Measurements from ENCODE around the gene CLEC16A.

Gene CLEC16A

GRCh38 chr16:11072420-11073153 is 128.2 kb downstream of the CLEC16A start:
- ATAC-seq (replicated peaks) (no peak), DNase-seq (no peak)
- peaks cover 3 to 17% of the 10 kb centered on the region in 2 donors for H3K4me1 Mint-ChIP-seq (ENCODE audit: low read depth in 2 of 2)
- H3K9me3 Mint-ChIP-seq: no peaks in the 10 kb centered on the region
- no peak overlapping the region for H3K4me3 Mint-ChIP-seq
- no peak overlapping the region for H3K27ac Mint-ChIP-seq
- H3K36me3 Mint-ChIP-seq (ENCODE audit: insufficient read depth): no peaks in the 10 kb centered on the region
- H3K27me3 Mint-ChIP-seq: no peaks in the 10 kb centered on the region

- no peaks in the 10 kb centered on the region for H3K27me3 Mint-ChIP-seq
- no peak for DNase-seq
- no peak overlapping the region for H3K4me3 Mint-ChIP-seq
- no peaks in the 10 kb centered on the region for H3K36me3 Mint-ChIP-seq (ENCODE audit: insufficient read depth)
- no peaks in the 10 kb centered on the region for H3K9me3 Mint-ChIP-seq
- ATAC-seq (replicated peaks): no peak
- peaks cover 4 to 17% of the 10 kb centered on the region in 2 donors for H3K4me1 Mint-ChIP-seq (ENCODE audit: low read depth in 2 of 2)
- peak overlapping the region; percentile 14 to 27 for H3K27ac Mint-ChIP-seq
Measured at GRCh38 chr16:11073407-11073999, 129.1 kb downstream of the CLEC16A start.

GRCh38 chr16:11074131-11074530 is 129.8 kb downstream of the CLEC16A start:
- ATAC-seq (replicated peaks): no peak
- Mint-ChIP-seq H3K27me3 (no peaks in the 10 kb centered on the region), H3K4me1 (ENCODE audit: low read depth in 2 of 2) (peaks cover 4 to 17% of the 10 kb centered on the region in 2 donors), H3K36me3 (ENCODE audit: insufficient read depth) (no peaks in the 10 kb centered on the region), H3K27ac (no peak overlapping the region), H3K9me3 (no peaks in the 10 kb centered on the region), H3K4me3 (no peak overlapping the region)
- no peak for DNase-seq

DNA sequence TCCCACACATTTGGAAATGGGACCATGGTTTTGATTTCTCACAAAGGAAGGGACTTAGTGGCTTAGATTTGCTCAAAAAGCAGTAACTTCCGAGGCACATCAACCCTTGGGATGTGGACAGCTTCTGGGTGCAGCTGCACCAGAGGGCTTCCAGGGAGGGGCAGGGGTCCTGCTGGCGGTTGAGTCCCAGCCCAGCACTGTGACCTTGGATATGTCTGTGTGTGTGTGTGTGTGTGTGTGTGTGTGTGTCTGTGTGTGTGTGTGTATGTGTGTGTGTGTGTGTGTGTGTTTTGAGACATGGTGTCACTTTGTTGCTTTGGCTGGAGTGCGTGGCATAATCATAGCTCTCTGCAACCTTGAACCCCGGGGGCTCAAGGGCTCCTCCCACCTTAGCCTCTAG is 130.8 kb downstream of the CLEC16A start:
- Mint-ChIP-seq H3K27ac (peak overlapping the region in 1 of 2 donors; percentile 39), H3K36me3 (ENCODE audit: insufficient read depth) (no peaks in the 10 kb centered on the region), H3K9me3 (no peaks in the 10 kb centered on the region), H3K4me3 (no peak overlapping the region), H3K4me1 (ENCODE audit: low read depth in 2 of 2) (peaks cover 4 to 17% of the 10 kb centered on the region in 2 donors), H3K27me3 (no peaks in the 10 kb centered on the region)
- ATAC-seq (replicated peaks) (no peak), DNase-seq (no peak)

DNA sequence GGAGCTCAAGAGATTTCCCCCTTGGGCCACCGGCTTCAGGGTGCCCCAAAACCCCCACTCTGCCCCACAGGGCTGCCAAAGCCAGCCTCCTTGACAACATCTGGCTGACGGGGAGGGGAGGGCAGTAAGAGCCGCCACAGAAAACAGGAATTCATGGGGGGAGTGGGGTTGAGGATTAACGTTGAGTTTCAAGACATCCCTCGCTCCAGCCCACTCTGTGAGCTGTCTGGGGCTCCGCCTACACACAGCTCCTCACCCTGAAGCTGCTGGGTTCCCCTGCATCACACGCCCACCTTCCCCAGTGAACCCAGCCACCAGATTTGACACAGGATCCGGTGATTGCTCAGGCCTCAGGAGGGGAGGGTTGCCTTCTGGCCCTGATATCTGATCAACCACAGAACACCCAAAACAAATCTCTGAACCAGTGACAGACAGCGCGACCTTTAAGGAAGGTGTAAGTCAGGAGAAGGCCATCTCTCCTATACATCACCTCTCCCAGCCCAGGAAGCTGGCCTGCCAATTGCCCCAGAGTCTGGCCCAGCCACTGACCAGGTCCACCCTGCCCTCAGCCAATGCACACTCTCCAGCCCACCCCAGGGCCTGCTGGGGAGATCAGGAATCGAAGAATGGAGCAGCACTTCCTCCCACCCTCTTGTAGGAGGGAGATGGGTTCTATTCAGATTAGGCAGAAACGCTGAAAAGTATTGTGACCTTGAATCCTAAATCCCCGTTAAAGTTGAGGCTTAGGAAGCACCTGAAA is 132.1 kb downstream of the CLEC16A start:
- Mint-ChIP-seq H3K27me3 (no peaks in the 10 kb centered on the region), H3K4me1 (ENCODE audit: low read depth in 2 of 2) (peaks cover 6 to 17% of the 10 kb centered on the region in 2 donors), H3K36me3 (ENCODE audit: insufficient read depth) (no peaks in the 10 kb centered on the region), H3K9me3 (no peaks in the 10 kb centered on the region), H3K4me3 (no peak overlapping the region), H3K27ac (peak overlapping the region; percentile 22 to 81)
- ATAC-seq (replicated peaks): peak; percentile 24
- DNase-seq: no peak

GRCh38 chr16:11078812-11079459 is 134.6 kb downstream of the CLEC16A start:
- ATAC-seq (replicated peaks) (no peak), DNase-seq (no peak)
- no peak overlapping the region for H3K4me3 Mint-ChIP-seq
- H3K4me1 Mint-ChIP-seq (ENCODE audit: low read depth in 2 of 2): peaks cover 9 to 15% of the 10 kb centered on the region in 2 donors
- no peaks in the 10 kb centered on the region for H3K27me3 Mint-ChIP-seq
- no peaks in the 10 kb centered on the region for H3K36me3 Mint-ChIP-seq (ENCODE audit: insufficient read depth)
- peak overlapping the region; percentile 15 to 71 for H3K27ac Mint-ChIP-seq
- no peaks in the 10 kb centered on the region for H3K9me3 Mint-ChIP-seq

DNA sequence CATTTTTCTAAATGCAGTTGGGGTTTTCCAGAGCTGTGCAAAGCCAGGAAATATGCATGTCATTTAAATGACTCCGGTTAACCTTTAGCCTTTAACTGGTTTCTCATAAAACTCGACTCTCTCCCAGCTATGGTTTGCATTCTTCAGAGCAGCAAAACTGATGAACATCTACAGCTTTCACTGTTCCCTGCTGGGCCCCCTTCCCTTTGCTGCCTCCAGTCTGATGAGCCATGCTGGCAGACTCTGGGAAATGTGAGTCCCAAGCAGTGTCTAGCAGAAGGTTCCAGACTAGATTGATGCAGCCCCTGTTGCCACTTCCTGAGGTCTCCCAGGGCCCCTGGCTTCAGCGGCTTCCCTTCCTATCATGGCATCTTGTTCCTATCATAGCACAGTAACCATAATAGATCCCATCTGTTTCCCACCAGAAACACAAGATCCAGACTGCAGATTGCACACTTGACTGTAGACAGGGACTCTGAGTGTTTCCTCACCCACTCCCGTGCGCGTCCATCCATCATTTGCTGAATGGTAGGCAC is 135.4 kb downstream of the CLEC16A start:
- Mint-ChIP-seq H3K4me3 (no peak overlapping the region), H3K27ac (peak overlapping the region in 1 of 2 donors; percentile 71), H3K4me1 (ENCODE audit: low read depth in 2 of 2) (peaks cover 12 to 23% of the 10 kb centered on the region in 2 donors), H3K27me3 (no peaks in the 10 kb centered on the region), H3K36me3 (ENCODE audit: insufficient read depth) (no peaks in the 10 kb centered on the region), H3K9me3 (no peaks in the 10 kb centered on the region)
- no peak for ATAC-seq (replicated peaks)
- DNase-seq: no peak

DNA sequence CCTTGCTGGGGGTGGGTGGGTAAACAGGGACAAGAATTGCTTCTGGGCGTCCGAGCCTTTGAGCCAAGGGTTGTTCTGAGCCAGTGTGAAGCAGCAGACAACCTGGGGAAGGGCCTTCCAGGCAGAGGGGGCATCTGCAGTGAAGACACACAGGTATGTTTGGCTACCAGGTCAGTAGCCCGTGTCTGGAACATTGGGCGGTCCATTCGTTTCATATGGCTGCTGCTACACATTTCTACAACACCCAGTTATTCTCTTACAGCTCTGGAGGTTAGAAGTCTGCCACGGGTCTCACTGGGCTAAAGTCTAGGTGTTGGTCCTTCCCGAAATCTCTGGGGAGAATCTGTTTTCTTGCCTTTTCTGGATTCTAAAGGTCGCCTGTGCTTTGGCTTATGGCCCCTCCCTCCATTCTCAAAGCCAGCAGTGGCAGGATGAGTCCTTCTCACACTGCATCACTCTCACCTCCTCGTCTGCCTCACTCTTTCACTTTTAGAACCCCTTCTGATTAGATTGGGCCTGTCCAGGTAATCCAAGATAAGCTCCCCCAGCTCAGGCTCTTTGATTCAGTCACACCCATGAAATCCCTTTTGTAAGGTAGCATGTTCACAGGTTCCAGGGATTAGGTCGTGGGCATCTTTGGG is 136.1 kb downstream of the CLEC16A start:
- H3K4me1 Mint-ChIP-seq (ENCODE audit: low read depth in 2 of 2): peaks cover 12 to 26% of the 10 kb centered on the region in 2 donors
- peak overlapping the region in 1 of 2 donors; percentile 71 for H3K27ac Mint-ChIP-seq
- no peak for ATAC-seq (replicated peaks)
- H3K36me3 Mint-ChIP-seq (ENCODE audit: insufficient read depth): peaks cover 4% of the 10 kb centered on the region
- H3K4me3 Mint-ChIP-seq: no peak overlapping the region
- H3K27me3 Mint-ChIP-seq: no peaks in the 10 kb centered on the region
- DNase-seq: no peak
- no peaks in the 10 kb centered on the region for H3K9me3 Mint-ChIP-seq

- peaks cover 4% of the 10 kb centered on the region for H3K36me3 Mint-ChIP-seq (ENCODE audit: insufficient read depth)
Measured at GRCh38 chr16:11080999-11081630, 136.8 kb downstream of the CLEC16A start.

DNA sequence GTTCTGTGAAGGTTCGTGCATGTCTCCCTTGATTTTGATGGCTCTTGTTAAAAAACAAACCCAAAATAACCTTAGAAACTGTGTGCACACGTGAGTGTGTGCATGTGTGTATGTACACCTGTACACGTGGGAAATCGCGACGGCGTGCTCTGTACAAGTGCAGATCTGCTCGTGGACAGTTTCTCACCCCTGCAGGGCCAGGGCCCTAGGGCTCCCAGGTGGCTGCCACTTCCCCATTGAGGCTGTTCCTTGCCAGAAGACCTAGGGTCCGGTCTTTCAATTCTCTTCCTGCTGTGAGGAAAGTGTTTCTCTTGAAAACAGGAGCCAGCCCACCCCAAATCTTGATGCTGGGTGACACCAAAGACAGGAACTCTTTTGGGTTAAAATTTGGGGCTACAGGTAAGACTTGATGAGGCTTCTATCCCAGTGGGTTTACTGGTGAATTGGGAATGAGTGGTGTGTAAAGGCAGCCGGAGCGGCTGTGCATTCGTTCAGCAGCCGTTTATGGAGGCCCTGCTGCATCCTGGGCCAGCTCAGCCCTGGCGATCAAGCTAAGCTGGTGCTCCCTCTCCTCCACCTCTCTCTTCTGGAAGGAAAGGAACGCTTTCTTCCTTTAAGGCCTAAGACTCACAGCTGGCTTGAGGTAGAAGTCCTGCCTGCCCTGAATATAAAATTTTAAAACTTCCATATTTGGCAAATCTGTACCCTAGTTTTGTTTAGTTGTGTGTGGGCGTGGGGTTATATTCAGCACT is 137.9 kb downstream of the CLEC16A start:
- peaks cover 4% of the 10 kb centered on the region for H3K36me3 Mint-ChIP-seq (ENCODE audit: insufficient read depth)
- H3K4me1 Mint-ChIP-seq (ENCODE audit: low read depth in 2 of 2): peaks cover 14 to 18% of the 10 kb centered on the region in 2 donors
- H3K27me3 Mint-ChIP-seq: no peaks in the 10 kb centered on the region
- peak overlapping the region in 1 of 2 donors; percentile 79 for H3K27ac Mint-ChIP-seq
- ATAC-seq (replicated peaks): no peak
- no peaks in the 10 kb centered on the region for H3K9me3 Mint-ChIP-seq
- DNase-seq: no peak
- H3K4me3 Mint-ChIP-seq: no peak overlapping the region

More at GRCh38 chr16:11080999-11081630, 136.8 kb downstream of the CLEC16A start:
- no peak overlapping the region for H3K4me3 Mint-ChIP-seq
- peak overlapping the region in 1 of 2 donors; percentile 79 for H3K27ac Mint-ChIP-seq
- no peaks in the 10 kb centered on the region for H3K27me3 Mint-ChIP-seq
- no peak for DNase-seq
- peaks cover 12 to 21% of the 10 kb centered on the region in 2 donors for H3K4me1 Mint-ChIP-seq (ENCODE audit: low read depth in 2 of 2)
- no peak for ATAC-seq (replicated peaks)
- H3K9me3 Mint-ChIP-seq: no peaks in the 10 kb centered on the region

- no peak for DNase-seq
- Mint-ChIP-seq H3K4me1 (ENCODE audit: low read depth in 2 of 2) (peaks cover 12 to 18% of the 10 kb centered on the region in 2 donors), H3K27me3 (no peaks in the 10 kb centered on the region), H3K27ac (peak overlapping the region; percentile 58 to 84), H3K9me3 (no peaks in the 10 kb centered on the region), H3K4me3 (no peak overlapping the region), H3K36me3 (ENCODE audit: insufficient read depth) (peaks cover 4% of the 10 kb centered on the region)
- ATAC-seq (replicated peaks): no peak
Measured at GRCh38 chr16:11082860-11083388, 138.6 kb downstream of the CLEC16A start.

DNA sequence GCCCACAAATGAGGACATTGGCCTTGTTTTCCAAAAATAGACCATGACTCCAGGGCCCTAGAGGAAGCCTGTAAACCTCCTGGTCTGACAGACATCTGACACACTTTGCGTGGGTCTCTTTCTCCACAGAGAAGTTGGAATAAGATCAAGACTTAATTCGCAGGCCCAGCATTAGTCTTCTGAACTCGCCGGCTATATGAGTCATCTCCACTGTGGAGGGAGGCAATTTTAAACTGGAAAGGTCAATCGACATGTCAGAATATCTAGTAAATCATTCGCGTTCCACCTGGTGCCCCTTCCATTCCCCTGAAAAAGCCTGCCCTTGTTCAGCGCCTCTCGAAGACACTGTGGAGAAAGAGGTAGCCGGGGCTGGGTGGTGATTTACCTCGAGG is 140.1 kb downstream of the CLEC16A start:
- Mint-ChIP-seq H3K27me3 (no peaks in the 10 kb centered on the region), H3K4me1 (ENCODE audit: low read depth in 2 of 2) (peaks cover 15 to 18% of the 10 kb centered on the region in 2 donors), H3K36me3 (ENCODE audit: insufficient read depth) (peaks cover 4% of the 10 kb centered on the region), H3K9me3 (no peaks in the 10 kb centered on the region), H3K4me3 (no peak overlapping the region), H3K27ac (peak overlapping the region; percentile 58 to 84)
- ATAC-seq (replicated peaks) (no peak), DNase-seq (no peak)

Measured in effector memory CD8-positive, alpha-beta T cell (primary cell).